Esophagus squamous epithelium (tissue), 5 donors: ENCODE measurements around the gene TIMP2. TPM values are rescaled to one million over a fixed set of nuclear protein-coding genes. Genes with fewer than 3 reads are reported as not detected.

Experiments
- DNase-seq: peaks from one replicate; lab custom pipeline; 2025; lab: John Stamatoyannopoulos, UW
- H3K27ac ChIP-seq, 4 donors: fragments of 200-600 bp; sonication (generic); one replicate each; pipeline ENCODE4 v1.5.1; 2016 to 2019; ENCODE audit warnings: mild to moderate bottlenecking in 1 of 4
- H3K27me3 ChIP-seq, 4 donors: fragments of 200-600 bp; sonication (generic); 1 replicate in 3 of 4; 2 replicates in 1 of 4; pipeline versions ENCODE4 v1.5.1 to v1.6.0; 2017 to 2021; ENCODE audit warnings: antibody characterized with exemption in 1 of 4
- H3K36me3 ChIP-seq, 3 donors: fragments of 200-600 bp; sonication (generic); one replicate each; pipeline ENCODE4 v1.5.1; 2016 to 2019
- H3K4me1 ChIP-seq, 3 donors: fragments of 200-600 bp; sonication (generic); one replicate each; pipeline ENCODE4 v1.5.1; 2017 to 2019
- H3K4me3 ChIP-seq, 4 donors: fragments of 200-600 bp; sonication (generic); 1 replicate in 3 of 4; 2 replicates in 1 of 4; pipeline ENCODE4 v1.5.1; 2016 to 2019; ENCODE audit warnings: mild to moderate bottlenecking in 2 of 4, moderate library complexity in 1 of 4
- H3K9me3 ChIP-seq, 3 donors: fragments of 200-600 bp; sonication (generic); one replicate each; pipeline ENCODE4 v1.5.1; 2016 to 2019
- CTCF ChIP-seq, 6 experiments: fragments of 450-650 bp in 4 of 6; fragments of 200-600 bp in 2 of 6; sonication (generic) in 2 of 6; IDR thresholded peaks; one replicate each; pipeline ENCODE4 v1.5.1; 2016 to 2019; ENCODE audit warnings: antibody characterized with exemption in 6 of 6, mild to moderate bottlenecking in 4 of 6, moderate library complexity in 4 of 6
- POLR2A ChIP-seq, 4 donors: fragments of 450-650 bp; IDR thresholded peaks; one replicate each; pipeline ENCODE4 v1.6.1; 2017; ENCODE audit warnings: antibody characterized with exemption in 4 of 4, mild to moderate bottlenecking in 4 of 4, moderate library complexity in 3 of 4
- WGBS, 2 donors: methylation state at CpG; one replicate each; pipeline ENCODE4 v1.1.5; 2018; 5-methylcytosine and 5-hydroxymethylcytosine counted together
- intact Hi-C: fragments of 100-400 bp; cut with DNase I; formaldehyde crosslinking; loops from one replicate; pipeline ENCODE4 v1.15.0; 2022
- total RNA-seq, 4 donors: library from RNA; depleted of rRNA; stranded (reverse); fragments of >200 nt; gene quantifications; one replicate each; pipeline ENCODE4 v1.1.0, GENCODE V29; 2016
- donor health status: DM: yes; HTN: yes; CAD: no.

Gene TIMP2
- total RNA-seq, 4 donors from 2014 or later, result 6.1 to 154 (median 28.2) TPM

- Histone ChIP-seq H3K4me3 (no peak overlapping the region), H3K36me3 (peaks cover 0 to 5% (median 0%) of the 10 kb centered on the region in 3 donors), H3K27me3 (no peaks in the 10 kb centered on the region), H3K27ac (peak overlapping the region in 2 of 4 donors; percentile 4 to 33), H3K4me1 (peaks cover 9 to 75% (median 46%) of the 10 kb centered on the region in 3 donors), H3K9me3 (no peaks in the 10 kb centered on the region)
- no peak for DNase-seq
- intact Hi-C loops, result no loop called here
- TF ChIP-seq POLR2A (IDR thresholded peaks at IDR 0.05), result no peak
- no peak for TF ChIP-seq CTCF (IDR thresholded peaks at IDR 0.05)
- WGBS, 2 donors, result 59 to 77% methylated on average over 8 to 17 of the region's 18 CpGs
Measured at GRCh38 chr17:78899361-78900260, 25.6 kb downstream of the TIMP2 start.

GRCh38 chr17:78898947-78899346 is 26.2 kb downstream of the TIMP2 start:
- Histone ChIP-seq H3K4me1 (peaks cover 9 to 76% (median 52%) of the 10 kb centered on the region in 3 donors), H3K27me3 (no peaks in the 10 kb centered on the region), H3K27ac (peak overlapping the region in 2 of 4 donors; percentile 4 to 33), H3K4me3 (no peak overlapping the region), H3K36me3 (peaks cover 0 to 5% (median 0%) of the 10 kb centered on the region in 3 donors), H3K9me3 (no peaks in the 10 kb centered on the region)
- intact Hi-C loops, result no loop called here
- no peak for TF ChIP-seq CTCF (IDR thresholded peaks at IDR 0.05)
- TF ChIP-seq POLR2A (IDR thresholded peaks at IDR 0.05), result no peak
- no peak for DNase-seq
- WGBS, 2 donors, result 83% methylated on average over 9 to 12 of the region's 13 CpGs

GRCh38 chr17:78898075-78898836 is 26.9 kb downstream of the TIMP2 start:
- intact Hi-C loops, result no loop called here
- TF ChIP-seq CTCF (IDR thresholded peaks at IDR 0.05) (no peak), POLR2A (IDR thresholded peaks at IDR 0.05) (no peak)
- Histone ChIP-seq H3K4me3 (no peak overlapping the region), H3K4me1 (peaks cover 9 to 76% (median 55%) of the 10 kb centered on the region in 3 donors), H3K36me3 (peaks cover 0 to 5% (median 0%) of the 10 kb centered on the region in 3 donors), H3K27me3 (no peaks in the 10 kb centered on the region), H3K27ac (peak overlapping the region in 2 of 4 donors; percentile 12 to 62), H3K9me3 (no peaks in the 10 kb centered on the region)
- WGBS, 2 donors, result 78 to 80% methylated on average over 11 to 16 of the region's 17 CpGs
- DNase-seq, result no peak

- Histone ChIP-seq H3K4me1 (peaks cover 9 to 76% (median 54%) of the 10 kb centered on the region in 3 donors), H3K27ac (peak overlapping the region in 3 of 4 donors; percentile 52 to 62 (median 61)), H3K36me3 (peaks cover 0 to 5% (median 0%) of the 10 kb centered on the region in 3 donors), H3K9me3 (no peaks in the 10 kb centered on the region), H3K27me3 (no peaks in the 10 kb centered on the region), H3K4me3 (no peak overlapping the region)
- TF ChIP-seq CTCF (IDR thresholded peaks at IDR 0.05) (no peak), POLR2A (IDR thresholded peaks at IDR 0.05) (no peak)
- 69 to 82% methylated on average over 2 to 7 of the region's 7 CpGs for WGBS, 2 donors
- DNase-seq, result no peak
- intact Hi-C loops, result no loop called here
Measured at GRCh38 chr17:78897664-78898047, 27.5 kb downstream of the TIMP2 start.
